ENCODE data around the gene GKN2.

Gene GKN2

DNA sequence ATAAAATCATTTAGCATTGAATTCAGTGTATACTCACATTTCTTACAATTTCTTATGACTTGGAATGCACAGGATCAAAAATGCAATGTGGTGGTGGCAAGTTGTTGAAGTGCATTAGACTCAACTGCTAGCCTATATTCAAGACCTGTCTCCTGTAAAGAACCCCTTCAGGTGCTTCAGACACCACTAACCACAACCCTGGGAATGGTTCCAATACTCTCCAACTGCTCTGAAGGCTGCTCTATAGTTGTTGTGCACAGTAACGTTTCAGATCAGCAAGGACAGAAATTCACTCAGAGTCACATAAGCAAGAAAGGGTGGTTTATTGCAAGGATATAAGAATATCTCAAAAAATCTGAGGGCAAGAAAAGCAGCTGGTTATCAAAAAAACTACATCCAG lies 28.3 kb upstream of the GKN2 start:
- no peaks in the 10 kb centered on the region for H3K36me3 ChIP-seq (ENCODE audit: control insufficient read depth in 1 of 2, insufficient read depth in 2 of 2, low read length in 2 of 2)
- H3K27me3 ChIP-seq (ENCODE audit: control insufficient read depth in 1 of 2, insufficient read depth in 2 of 2, low read length in 2 of 2) = peaks cover 0 to 4% of the 10 kb centered on the region in 2 donors
- H3K9ac ChIP-seq (ENCODE audit: low read depth in 1 of 2, low read length in 2 of 2) = no peak overlapping the region
- H3K4me1 ChIP-seq (ENCODE audit: control insufficient read depth in 1 of 2, insufficient read depth in 2 of 2, low read length in 2 of 2) = no peaks in the 10 kb centered on the region
- H3K9me3 ChIP-seq (ENCODE audit: control insufficient read depth in 1 of 2, low read length in 2 of 2) = no peaks in the 10 kb centered on the region
- no peak overlapping the region for H3K27ac ChIP-seq (ENCODE audit: low read depth, low read length)
- no peak overlapping the region for H3K4me3 ChIP-seq (ENCODE audit: low read depth in 1 of 2, low read length in 2 of 2)

DNA sequence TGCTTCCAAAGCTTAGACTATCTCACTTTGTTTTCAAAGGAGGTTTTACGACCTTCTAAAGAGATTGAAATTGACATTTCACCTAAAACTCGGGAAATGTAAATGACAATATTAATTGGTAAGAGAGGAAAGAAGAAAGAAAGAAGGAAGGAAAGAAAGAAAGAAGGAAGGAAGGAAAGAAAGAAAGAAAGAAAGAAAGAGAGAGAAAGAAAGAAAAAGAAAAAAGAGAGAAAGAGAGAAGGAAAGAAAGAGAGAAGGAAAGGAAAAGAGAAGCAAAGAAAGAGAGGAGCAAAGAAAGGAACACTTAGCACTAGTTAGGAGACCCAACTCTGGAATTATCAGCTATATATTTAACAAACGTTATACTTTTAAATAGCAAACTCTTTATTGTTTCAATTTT lies 25.4 kb upstream of the GKN2 start:
- Histone ChIP-seq H3K36me3 (ENCODE audit: control insufficient read depth in 1 of 2, insufficient read depth in 2 of 2, low read length in 2 of 2) (no peaks in the 10 kb centered on the region), H3K9ac (ENCODE audit: low read depth in 1 of 2, low read length in 2 of 2) (no peak overlapping the region), H3K4me1 (ENCODE audit: control insufficient read depth in 1 of 2, insufficient read depth in 2 of 2, low read length in 2 of 2) (no peaks in the 10 kb centered on the region), H3K27ac (ENCODE audit: low read depth, low read length) (no peak overlapping the region), H3K4me3 (ENCODE audit: low read depth in 1 of 2, low read length in 2 of 2) (no peak overlapping the region), H3K9me3 (ENCODE audit: control insufficient read depth in 1 of 2, low read length in 2 of 2) (no peaks in the 10 kb centered on the region), H3K27me3 (ENCODE audit: control insufficient read depth in 1 of 2, insufficient read depth in 2 of 2, low read length in 2 of 2) (peaks cover 0 to 4% of the 10 kb centered on the region in 2 donors)

DNA sequence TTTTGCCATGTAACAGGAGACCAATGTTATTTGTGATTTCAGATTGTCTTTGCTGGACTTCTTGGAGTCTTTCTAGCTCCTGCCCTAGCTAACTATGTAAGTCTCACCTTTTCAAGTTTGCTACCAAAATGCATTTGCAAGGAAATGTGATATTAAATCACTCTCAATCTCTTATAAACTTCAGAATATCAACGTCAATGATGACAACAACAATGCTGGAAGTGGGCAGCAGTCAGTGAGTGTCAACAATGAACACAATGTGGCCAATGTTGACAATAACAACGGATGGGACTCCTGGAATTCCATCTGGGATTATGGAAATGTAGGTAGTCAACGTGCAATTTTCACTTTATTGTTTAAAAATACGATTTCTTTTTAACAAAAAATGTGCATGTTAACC lies 24.8 kb upstream of the GKN2 start:
- Histone ChIP-seq H3K36me3 (ENCODE audit: control insufficient read depth in 1 of 2, insufficient read depth in 2 of 2, low read length in 2 of 2) (no peaks in the 10 kb centered on the region), H3K27ac (ENCODE audit: low read depth, low read length) (no peak overlapping the region), H3K4me3 (ENCODE audit: low read depth in 1 of 2, low read length in 2 of 2) (no peak overlapping the region), H3K4me1 (ENCODE audit: control insufficient read depth in 1 of 2, insufficient read depth in 2 of 2, low read length in 2 of 2) (no peaks in the 10 kb centered on the region), H3K9me3 (ENCODE audit: control insufficient read depth in 1 of 2, low read length in 2 of 2) (no peaks in the 10 kb centered on the region), H3K27me3 (ENCODE audit: control insufficient read depth in 1 of 2, insufficient read depth in 2 of 2, low read length in 2 of 2) (peaks cover 0 to 4% of the 10 kb centered on the region in 2 donors), H3K9ac (ENCODE audit: low read depth in 1 of 2, low read length in 2 of 2) (no peak overlapping the region)

DNA sequence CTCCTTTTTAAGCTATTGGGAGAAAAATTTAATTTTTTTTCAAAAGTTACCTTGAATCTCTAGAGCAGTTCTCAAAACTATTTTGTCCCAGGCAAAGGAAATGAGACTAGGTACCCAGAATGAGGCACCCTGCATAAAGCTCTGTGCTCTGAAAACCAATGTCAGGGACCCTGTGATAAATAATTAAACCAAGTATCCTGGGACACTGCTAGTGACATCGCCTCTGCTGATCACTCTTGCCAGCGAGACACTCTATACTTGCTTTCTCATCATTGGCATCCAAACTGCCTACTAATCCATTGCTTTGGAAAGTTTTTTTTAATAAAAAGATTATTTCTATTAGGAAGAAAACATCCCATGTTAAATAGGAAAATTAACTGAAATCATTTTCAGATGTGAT lies 23.2 kb upstream of the GKN2 start:
- Histone ChIP-seq H3K4me1 (ENCODE audit: control insufficient read depth in 1 of 2, insufficient read depth in 2 of 2, low read length in 2 of 2) (no peaks in the 10 kb centered on the region), H3K9me3 (ENCODE audit: control insufficient read depth in 1 of 2, low read length in 2 of 2) (no peaks in the 10 kb centered on the region), H3K36me3 (ENCODE audit: control insufficient read depth in 1 of 2, insufficient read depth in 2 of 2, low read length in 2 of 2) (no peaks in the 10 kb centered on the region), H3K9ac (ENCODE audit: low read depth in 1 of 2, low read length in 2 of 2) (no peak overlapping the region), H3K27me3 (ENCODE audit: control insufficient read depth in 1 of 2, insufficient read depth in 2 of 2, low read length in 2 of 2) (peaks cover 0 to 4% of the 10 kb centered on the region in 2 donors), H3K4me3 (ENCODE audit: low read depth in 1 of 2, low read length in 2 of 2) (no peak overlapping the region), H3K27ac (ENCODE audit: low read depth, low read length) (no peak overlapping the region)

GRCh38 chr2:68974946-68975665 lies 22.4 kb upstream of the GKN2 start:
- no peak overlapping the region for H3K4me3 ChIP-seq (ENCODE audit: low read depth in 1 of 2, low read length in 2 of 2)
- H3K9ac ChIP-seq (ENCODE audit: low read depth in 1 of 2, low read length in 2 of 2) = no peak overlapping the region
- H3K36me3 ChIP-seq (ENCODE audit: control insufficient read depth in 1 of 2, insufficient read depth in 2 of 2, low read length in 2 of 2) = no peaks in the 10 kb centered on the region
- peaks cover 0 to 4% of the 10 kb centered on the region in 2 donors for H3K27me3 ChIP-seq (ENCODE audit: control insufficient read depth in 1 of 2, insufficient read depth in 2 of 2, low read length in 2 of 2)
- no peaks in the 10 kb centered on the region for H3K9me3 ChIP-seq (ENCODE audit: control insufficient read depth in 1 of 2, low read length in 2 of 2)
- no peaks in the 10 kb centered on the region for H3K4me1 ChIP-seq (ENCODE audit: control insufficient read depth in 1 of 2, insufficient read depth in 2 of 2, low read length in 2 of 2)
- no peak overlapping the region for H3K27ac ChIP-seq (ENCODE audit: low read depth, low read length)

GRCh38 chr2:68974251-68974650 lies 21.6 kb upstream of the GKN2 start, which contains the start of gene GKN1:
GKN1 (plus strand) TSS chr2:68974636; CDS start chr2:68974678, 42 bp downstream.
- no peak within 1 kb of the TSS for H3K9ac ChIP-seq (ENCODE audit: low read depth in 1 of 2, low read length in 2 of 2)
- no peaks in the 10 kb centered on the region for H3K9me3 ChIP-seq (ENCODE audit: control insufficient read depth in 1 of 2, low read length in 2 of 2)
- no peaks in the 10 kb centered on the region for H3K36me3 ChIP-seq (ENCODE audit: control insufficient read depth in 1 of 2, insufficient read depth in 2 of 2, low read length in 2 of 2)
- no peak within 1 kb of the TSS for H3K4me3 ChIP-seq (ENCODE audit: low read depth in 1 of 2, low read length in 2 of 2)
- H3K4me1 ChIP-seq (ENCODE audit: control insufficient read depth in 1 of 2, insufficient read depth in 2 of 2, low read length in 2 of 2) = no peaks in the 10 kb centered on the region
- no peak within 1 kb of the TSS for H3K27ac ChIP-seq (ENCODE audit: low read depth, low read length)
- no peaks in the 10 kb centered on the region for H3K27me3 ChIP-seq (ENCODE audit: control insufficient read depth in 1 of 2, insufficient read depth in 2 of 2, low read length in 2 of 2)

- no peaks in the 10 kb centered on the region for H3K36me3 ChIP-seq (ENCODE audit: control insufficient read depth in 1 of 2, insufficient read depth in 2 of 2, low read length in 2 of 2)
- no peaks in the 10 kb centered on the region for H3K27me3 ChIP-seq (ENCODE audit: control insufficient read depth in 1 of 2, insufficient read depth in 2 of 2, low read length in 2 of 2)
- H3K27ac ChIP-seq (ENCODE audit: low read depth, low read length) = no peak overlapping the region
Measured at GRCh38 chr2:68971591-68972231, 19.0 kb upstream of the GKN2 start.

GRCh38 chr2:68970566-68971265 lies 18.0 kb upstream of the GKN2 start:
- no peak overlapping the region for H3K27ac ChIP-seq (ENCODE audit: low read depth, low read length)
- H3K4me3 ChIP-seq (ENCODE audit: low read depth in 1 of 2, low read length in 2 of 2) = no peak overlapping the region
- no peaks in the 10 kb centered on the region for H3K27me3 ChIP-seq (ENCODE audit: control insufficient read depth in 1 of 2, insufficient read depth in 2 of 2, low read length in 2 of 2)
- H3K9ac ChIP-seq (ENCODE audit: low read depth in 1 of 2, low read length in 2 of 2) = no peak overlapping the region
- no peaks in the 10 kb centered on the region for H3K9me3 ChIP-seq (ENCODE audit: control insufficient read depth in 1 of 2, low read length in 2 of 2)
- H3K4me1 ChIP-seq (ENCODE audit: control insufficient read depth in 1 of 2, insufficient read depth in 2 of 2, low read length in 2 of 2) = no peaks in the 10 kb centered on the region
- no peaks in the 10 kb centered on the region for H3K36me3 ChIP-seq (ENCODE audit: control insufficient read depth in 1 of 2, insufficient read depth in 2 of 2, low read length in 2 of 2)

More at GRCh38 chr2:68971591-68972231, 19.0 kb upstream of the GKN2 start:
- Histone ChIP-seq H3K4me3 (ENCODE audit: low read depth in 1 of 2, low read length in 2 of 2) (no peak overlapping the region), H3K9ac (ENCODE audit: low read depth in 1 of 2, low read length in 2 of 2) (no peak overlapping the region), H3K4me1 (ENCODE audit: control insufficient read depth in 1 of 2, insufficient read depth in 2 of 2, low read length in 2 of 2) (no peaks in the 10 kb centered on the region), H3K9me3 (ENCODE audit: control insufficient read depth in 1 of 2, low read length in 2 of 2) (no peaks in the 10 kb centered on the region)

DNA sequence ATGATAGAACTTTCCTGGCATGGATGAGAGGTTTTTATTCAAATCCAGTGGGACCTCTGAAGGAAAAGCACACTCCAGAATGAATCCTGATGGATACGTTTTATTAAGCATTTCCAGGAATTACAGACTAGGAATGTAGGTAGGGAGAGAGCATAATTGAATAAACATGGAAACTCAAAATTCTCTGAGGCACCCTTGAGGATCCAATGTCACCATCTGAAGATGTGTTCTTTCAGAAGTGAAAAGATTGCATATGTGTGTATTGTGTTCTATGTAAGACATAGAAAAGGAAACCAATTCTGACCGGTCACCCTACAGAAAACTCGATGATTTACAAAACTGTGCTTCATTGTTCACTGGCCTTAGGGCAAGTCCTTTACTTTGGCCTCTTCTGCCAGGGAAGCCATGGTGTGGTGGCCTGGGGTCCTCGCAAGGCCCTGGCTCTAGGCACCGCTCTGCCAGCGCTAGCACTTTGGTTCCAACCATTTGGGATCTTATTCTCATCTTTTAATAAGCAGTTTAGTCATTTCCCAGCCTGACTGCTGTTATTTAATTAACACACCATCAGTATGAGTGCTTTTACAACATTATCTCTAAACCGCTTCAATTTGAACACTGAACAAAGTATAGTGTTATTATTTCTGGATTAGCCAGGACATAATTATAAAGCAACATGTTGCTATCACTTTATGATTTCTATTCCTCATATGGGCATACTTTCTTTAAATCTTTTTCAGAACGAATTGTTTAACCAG lies 17.2 kb upstream of the GKN2 start:
- Histone ChIP-seq H3K27ac (ENCODE audit: low read depth, low read length) (no peak overlapping the region), H3K4me3 (ENCODE audit: low read depth in 1 of 2, low read length in 2 of 2) (no peak overlapping the region), H3K9ac (ENCODE audit: low read depth in 1 of 2, low read length in 2 of 2) (no peak overlapping the region), H3K9me3 (ENCODE audit: control insufficient read depth in 1 of 2, low read length in 2 of 2) (no peaks in the 10 kb centered on the region), H3K36me3 (ENCODE audit: control insufficient read depth in 1 of 2, insufficient read depth in 2 of 2, low read length in 2 of 2) (no peaks in the 10 kb centered on the region), H3K4me1 (ENCODE audit: control insufficient read depth in 1 of 2, insufficient read depth in 2 of 2, low read length in 2 of 2) (no peaks in the 10 kb centered on the region), H3K27me3 (ENCODE audit: control insufficient read depth in 1 of 2, insufficient read depth in 2 of 2, low read length in 2 of 2) (no peaks in the 10 kb centered on the region)

DNA sequence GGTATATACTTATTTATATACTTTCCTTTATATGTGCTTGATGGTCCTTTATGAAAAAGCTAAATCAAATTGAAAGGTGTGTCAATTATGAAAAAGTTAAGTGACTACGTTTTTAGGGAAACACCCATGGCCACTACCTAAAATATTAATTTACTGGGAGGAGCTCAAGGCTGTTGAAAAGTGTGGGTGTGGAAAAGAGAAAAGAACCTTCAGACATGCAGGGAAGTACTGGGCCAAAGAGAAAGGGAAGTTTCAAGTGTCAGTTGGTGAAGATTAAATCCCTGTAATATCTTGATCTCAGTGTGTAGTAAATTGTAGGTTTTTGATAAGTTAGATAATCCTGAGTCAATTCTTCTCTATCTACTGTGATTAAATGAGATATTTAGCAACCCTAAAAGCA lies 15.5 kb upstream of the GKN2 start:
- Histone ChIP-seq H3K4me1 (ENCODE audit: control insufficient read depth in 1 of 2, insufficient read depth in 2 of 2, low read length in 2 of 2) (no peaks in the 10 kb centered on the region), H3K27ac (ENCODE audit: low read depth, low read length) (no peak overlapping the region), H3K9ac (ENCODE audit: low read depth in 1 of 2, low read length in 2 of 2) (no peak overlapping the region), H3K36me3 (ENCODE audit: control insufficient read depth in 1 of 2, insufficient read depth in 2 of 2, low read length in 2 of 2) (no peaks in the 10 kb centered on the region), H3K9me3 (ENCODE audit: control insufficient read depth in 1 of 2, low read length in 2 of 2) (no peaks in the 10 kb centered on the region), H3K27me3 (ENCODE audit: control insufficient read depth in 1 of 2, insufficient read depth in 2 of 2, low read length in 2 of 2) (no peaks in the 10 kb centered on the region), H3K4me3 (ENCODE audit: low read depth in 1 of 2, low read length in 2 of 2) (no peak overlapping the region)

Measured in duodenal mucosa (tissue), 2 donors.